ENCODE results near the gene G2E3.
A peak's percentile ranks its signal among the peaks of the same experiment; 100 is the strongest.
"Not testable (repeated sequence)": the region's sequence is repeated elsewhere in the genome, so short reads cannot be mapped to it uniquely, and the experiment has no call there.

G2E3 gene

DNA sequence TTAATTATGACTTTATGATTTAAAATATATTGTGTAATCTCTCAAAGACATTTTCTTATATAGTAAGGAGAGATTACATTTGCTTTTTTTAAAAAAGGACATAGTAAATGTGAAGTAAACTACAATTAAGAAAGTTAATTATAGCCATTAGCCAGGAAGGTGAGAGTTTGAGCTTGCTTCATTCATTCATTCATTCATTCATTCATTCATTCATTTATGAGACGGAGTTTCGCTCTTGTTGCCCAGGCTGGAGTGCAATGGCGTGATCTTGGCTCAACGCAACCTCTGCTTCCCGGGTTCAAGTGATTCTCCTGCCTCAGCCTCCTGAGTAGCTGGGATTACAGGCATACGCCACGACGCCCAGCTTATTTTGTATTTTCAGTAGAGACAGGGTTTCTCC, 45.7 kb downstream of the G2E3 start:
- not testable (repeated sequence) for DNase-seq (ENCODE audit: low read depth)

DNA sequence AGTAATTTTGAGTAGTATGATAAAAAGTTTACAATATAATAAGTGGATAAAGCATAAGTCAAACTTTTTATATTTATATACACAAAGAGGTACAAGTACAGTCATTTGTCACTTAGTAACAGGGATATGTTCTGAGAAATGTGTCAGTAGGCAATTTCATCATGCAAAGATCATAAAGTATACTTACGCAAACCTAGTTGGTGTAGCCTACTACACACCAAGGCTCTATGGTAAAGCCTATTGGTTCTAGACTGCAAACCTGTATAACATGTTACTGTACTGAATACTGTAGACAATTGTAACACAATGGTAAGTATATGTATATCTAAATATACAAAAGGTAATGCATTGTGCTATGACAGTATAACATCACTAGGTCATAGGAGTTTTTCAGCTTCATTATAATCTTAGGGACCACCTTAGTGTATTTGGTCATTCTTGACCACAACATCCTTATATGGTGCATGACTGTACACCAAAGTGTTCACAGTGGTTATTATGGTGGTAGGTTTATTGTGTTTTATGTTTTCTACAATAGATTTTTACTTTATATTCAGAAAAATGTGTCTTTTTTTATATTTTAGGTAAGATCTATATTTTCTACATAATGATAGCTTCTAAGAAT, 48.3 kb downstream of the G2E3 start:
- DNase-seq (ENCODE audit: low read depth) = no peak

DNA sequence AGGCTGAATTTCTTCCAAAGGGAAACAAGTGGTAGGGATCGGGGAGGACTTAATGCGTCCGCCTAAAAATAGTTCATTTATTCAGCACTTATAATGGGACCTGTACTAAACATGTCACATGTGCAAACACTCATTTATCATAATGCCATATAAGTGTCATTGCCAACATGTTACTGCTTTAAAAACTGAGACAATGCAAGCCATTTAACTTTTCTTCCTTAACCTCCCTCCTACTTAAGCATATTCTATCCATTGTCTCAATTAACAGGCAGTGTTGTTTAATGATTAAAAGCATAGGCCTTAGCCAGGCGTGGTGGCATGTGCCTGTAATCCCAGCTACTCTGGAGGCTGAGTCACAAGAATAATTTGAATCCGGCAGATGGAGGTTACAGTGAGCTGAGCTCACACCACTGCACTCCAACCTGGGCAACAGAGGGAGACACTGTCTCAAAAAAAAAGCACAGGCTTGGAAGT, 49.6 kb downstream of the G2E3 start:
- no peak for DNase-seq (ENCODE audit: low read depth)

DNA sequence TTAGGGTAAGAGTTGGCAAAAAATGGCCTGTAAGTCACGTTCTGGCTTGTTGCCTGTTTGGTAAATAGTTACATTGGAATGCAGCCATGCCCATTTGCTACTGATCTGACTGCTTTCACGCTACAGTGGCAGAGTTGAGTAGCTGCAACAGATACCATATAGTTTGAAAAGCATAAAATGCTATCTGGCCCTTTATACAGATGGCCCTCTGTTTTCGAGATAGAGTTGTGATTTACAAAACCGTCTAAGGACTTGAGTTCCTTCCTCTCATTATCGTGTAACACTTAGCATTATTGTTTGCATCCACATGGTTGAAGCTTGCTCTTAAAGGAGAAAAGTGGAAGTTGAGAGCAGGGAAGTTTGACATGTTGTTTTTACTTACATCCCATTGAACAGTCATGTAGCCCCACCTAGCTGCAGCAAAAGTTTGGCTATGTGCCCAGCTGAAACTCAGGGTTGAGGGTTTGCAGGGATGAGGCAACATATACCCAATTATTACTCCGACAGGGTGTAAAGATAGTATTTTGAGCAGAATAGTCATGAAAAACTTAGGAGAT, 51.9 kb downstream of the G2E3 start:
- DNase-seq (ENCODE audit: low read depth) = no peak

DNA sequence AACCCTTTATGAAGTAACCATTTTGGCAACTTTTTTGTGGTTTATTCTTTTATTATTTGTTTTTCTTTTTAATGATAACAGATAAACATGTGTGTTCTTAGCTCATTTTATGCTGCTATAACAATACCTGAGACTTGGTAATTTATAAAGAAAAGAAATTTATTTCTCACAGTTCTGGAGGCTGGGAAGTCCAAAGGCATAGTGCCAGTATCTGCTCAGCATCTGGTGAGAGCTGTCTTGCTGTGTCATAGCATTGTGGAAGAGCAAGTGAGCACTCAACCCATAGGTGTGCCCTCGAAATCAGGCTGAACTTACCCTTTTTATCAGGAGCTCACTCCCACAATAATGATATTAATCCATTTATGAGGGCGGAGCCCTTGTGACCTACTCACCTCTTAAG, 55.2 kb downstream of the G2E3 start:
- no peak for DNase-seq (ENCODE audit: low read depth)

DNA sequence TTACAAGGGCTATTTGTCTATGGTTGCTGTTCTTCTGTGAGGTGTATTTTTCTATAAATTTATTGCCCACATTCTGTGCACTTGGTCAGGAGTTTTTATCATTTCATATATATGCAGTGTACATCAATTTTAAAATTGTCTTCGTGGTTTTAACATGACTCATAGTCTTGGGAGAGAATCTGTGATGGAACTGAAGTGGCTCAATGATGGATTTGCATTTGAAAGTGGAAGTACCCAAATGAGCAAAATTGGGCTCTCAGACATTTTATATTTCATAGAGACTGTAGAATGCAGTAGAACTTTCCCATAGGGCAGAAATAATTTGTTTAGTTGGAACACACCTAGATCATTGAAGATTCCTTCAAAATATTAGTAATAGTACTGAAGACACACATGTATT, 61.2 kb downstream of the G2E3 start:
- DNase-seq (ENCODE audit: low read depth) = no peak

DNA sequence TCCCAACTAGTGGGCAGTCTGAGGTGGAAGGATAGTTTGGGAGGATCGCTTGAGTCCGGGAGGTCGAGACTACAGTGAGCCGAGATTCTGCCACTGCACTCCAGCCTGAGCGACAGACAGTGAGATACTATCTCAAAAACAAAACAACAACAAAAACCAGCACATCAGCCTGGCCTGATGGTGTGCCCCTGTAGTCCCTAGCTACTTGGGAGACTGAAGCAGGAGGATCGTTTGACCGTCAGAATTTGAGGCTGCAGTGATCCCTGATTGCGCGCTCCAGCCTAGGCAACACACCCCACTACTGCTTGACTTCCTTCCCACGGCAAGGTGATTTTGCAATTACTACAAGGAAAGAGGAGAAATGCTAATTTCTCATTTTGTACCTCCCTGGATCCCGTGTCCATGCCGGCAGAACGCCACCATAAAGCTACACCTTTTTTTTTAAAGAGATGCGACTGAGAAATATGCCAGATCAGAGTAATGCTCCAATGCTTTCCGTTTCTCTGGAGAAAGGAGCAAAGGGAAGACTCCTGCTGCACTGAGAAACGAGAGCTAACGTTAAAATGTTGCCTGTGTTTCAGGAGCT, 62.5 kb downstream of the G2E3 start:
- DNase-seq (ENCODE audit: low read depth) = no peak

DNA sequence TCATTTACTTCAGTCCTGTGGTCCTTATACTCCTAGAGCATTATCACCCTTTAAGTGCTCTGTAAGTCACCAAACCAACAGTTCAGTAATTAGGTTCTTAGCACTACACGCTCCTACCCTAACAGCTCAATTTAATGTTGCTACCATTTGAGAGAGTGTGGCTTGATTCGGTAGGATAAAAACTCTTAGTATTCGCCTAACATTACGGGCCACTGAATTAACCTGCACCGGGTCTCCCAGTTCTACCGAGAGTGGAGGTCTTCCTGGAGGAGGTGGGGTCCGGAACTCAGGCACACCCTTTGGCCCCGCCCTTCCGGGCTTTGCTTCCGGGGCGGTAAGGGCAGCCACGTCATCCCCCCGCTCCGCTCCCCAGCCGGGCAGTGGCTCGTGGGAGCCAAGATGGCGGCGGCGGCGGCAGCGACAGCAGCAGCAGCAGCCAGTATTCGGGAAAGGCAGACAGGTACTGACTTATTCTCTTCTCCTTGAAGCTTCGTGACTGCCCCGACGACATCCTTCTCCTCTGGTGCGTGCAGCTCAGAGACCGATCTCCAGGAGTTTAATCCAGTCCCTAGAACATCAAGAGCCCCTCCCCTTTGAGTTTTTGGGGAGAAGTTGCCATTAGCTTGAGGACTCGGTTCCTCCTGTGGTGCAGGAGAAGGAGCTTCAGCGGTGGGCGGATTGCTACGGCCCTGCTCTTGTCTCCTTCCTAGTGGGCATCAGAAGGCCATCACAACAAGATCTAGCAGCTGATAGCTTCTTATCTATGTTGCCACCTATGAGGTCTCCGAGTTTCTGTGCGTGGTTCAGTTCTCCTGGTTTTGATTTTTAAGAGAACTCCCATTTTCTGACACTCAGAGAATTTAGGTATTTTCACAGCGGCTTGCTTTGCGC, 63.2 kb downstream of the G2E3 start, which contains the start of gene SCFD1:
Gene SCFD1 (plus strand): TSS at position 380 of the 891 bp plus-strand sequence. CDS start 20 bp downstream, at position 400.
- DNase-seq (ENCODE audit: low read depth) = no peak

DNA sequence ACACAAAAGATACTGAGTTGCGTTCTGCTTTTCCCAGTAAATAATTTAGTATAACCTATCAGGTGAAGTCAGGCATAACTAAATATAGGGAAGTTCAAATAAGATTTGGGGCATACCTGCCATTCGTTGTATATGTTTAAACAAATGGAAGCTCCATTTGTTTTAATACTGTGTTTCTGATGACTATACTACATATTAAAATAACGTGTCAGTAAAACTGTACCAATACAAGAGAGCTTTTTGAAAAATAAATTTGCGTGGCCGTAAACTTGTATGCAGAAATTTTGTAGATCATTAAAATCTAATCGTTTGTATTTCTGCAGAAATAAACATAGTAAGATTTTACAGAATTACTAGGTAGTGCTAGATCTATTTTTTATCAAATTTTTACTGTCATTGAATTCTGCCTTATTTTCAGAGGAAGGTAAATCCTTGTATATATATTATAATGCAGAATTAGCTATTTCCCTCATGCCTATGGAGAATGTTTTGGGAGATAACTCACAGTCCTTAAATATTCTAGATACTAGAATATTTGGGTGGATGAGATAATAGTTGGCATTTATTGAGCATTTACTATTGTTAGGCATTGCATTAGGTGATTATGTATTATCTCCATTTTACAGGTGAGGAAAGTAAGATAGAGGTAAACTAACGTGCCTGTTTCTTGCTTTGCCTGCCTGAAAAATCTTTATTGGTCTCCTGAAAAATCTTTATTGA, 64.6 kb downstream of the G2E3 start:
- no peak for DNase-seq (ENCODE audit: low read depth)

DNA sequence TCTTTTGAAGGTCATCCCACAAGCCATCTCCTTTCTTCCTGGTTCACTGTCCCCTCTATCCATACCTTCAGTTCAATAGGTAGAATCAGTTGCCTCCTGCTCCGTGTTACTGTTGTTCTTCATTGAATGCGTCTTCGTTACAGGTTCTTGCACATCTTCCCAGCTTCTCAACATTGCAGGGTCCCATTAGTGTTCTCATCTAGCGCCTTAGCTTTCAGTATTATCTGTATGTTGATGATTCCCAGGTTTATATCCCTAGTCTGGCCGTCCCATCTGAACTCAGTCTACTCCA, 65.1 kb downstream of the G2E3 start:
- DNase-seq (ENCODE audit: low read depth) = no peak

DNA sequence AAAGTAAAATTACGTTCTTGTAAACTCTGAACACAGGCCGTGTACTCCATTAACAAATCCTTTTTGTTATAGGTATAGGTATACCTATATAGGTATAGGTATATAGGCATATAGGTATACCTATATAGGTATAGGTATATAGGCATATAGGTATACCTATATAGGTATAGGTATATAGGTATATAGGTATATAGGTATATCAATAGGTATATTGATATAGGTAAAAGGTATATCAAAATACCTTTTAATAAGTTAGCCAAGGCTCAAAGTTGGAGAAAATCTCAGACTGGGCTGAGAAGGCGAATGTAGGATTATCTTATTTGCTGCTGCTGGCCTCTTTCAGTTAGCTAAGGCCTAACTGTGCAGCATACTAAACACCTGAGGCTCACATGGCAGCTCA, 66.6 kb downstream of the G2E3 start:
- no peak for DNase-seq (ENCODE audit: low read depth)

DNA sequence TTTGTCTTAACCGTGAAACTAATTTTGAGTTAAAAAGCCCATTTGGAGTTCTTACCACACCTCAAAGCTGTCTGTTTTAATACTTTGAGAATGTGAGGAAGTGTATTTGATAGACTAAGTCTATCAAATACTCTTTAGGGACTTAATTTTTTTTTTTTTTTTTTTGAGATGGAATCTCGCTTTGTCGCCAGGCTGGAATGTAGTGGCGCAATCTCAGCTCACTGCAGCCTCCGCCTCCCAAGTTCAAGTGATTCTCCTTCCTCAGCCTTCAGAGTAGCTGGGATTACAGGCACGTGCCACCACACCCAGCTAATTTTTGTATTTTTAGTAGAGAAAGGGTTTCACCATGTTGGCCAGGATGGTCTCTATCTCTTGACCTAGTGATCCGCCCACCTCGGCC, 70.5 kb downstream of the G2E3 start:
- not testable (repeated sequence) for DNase-seq (ENCODE audit: low read depth)

DNA sequence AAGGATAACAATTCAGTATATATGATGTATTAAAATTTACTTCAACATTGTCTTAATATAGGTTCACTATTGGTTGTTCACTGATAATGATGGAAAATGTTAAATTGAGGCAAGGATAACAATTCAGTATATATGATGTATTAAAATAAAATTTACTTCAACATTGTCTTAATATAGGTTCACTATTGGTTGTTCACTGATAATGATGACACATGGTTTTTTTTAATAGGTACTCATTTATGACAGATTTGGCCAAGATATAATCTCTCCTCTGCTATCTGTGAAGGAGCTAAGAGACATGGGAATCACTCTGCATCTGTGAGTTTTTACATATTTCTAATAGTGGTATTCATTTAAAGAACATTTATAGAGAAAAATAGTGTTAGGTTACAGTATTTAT, 71.3 kb downstream of the G2E3 start:
- DNase-seq (ENCODE audit: low read depth) = no peak

DNA sequence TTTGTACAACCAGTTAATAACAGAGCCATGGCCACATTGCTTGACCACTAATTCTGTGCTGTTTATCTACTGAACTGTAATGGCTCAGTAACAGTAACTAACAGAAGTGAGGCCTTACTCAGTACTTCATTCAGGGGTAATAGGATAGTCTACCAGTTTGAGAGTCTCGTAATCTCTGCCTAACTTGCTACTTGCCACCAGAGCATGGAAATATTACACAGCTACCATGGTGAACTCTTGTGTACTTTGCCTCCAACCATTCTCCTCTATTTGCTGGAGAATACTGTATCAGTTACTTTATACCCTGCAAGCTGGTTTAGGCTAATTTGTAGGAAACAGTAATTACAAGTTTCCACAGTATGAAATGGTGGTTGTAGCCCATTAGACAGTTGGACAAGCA, 73.8 kb downstream of the G2E3 start:
- no peak for DNase-seq (ENCODE audit: low read depth)

DNA sequence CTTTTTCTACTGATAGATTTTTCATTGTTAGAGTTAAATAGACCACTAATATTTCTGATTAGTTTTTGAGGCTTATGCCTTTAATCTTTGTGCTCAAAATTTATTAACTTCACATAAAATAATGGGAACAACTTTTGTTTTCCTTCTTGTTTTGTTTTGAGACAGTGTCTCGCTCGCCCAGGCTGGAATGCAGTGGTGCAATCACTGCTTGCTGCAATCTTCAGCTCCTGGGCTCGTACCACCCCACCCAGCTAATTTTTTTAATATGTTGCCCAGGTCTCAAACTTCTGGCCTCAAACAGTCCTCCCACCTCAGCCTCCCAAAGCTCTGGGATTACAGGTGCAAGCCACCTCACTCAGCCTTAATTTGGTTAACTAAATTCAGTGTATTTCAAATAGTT, 80.0 kb downstream of the G2E3 start:
- DNase-seq (ENCODE audit: low read depth) = no peak

DNA sequence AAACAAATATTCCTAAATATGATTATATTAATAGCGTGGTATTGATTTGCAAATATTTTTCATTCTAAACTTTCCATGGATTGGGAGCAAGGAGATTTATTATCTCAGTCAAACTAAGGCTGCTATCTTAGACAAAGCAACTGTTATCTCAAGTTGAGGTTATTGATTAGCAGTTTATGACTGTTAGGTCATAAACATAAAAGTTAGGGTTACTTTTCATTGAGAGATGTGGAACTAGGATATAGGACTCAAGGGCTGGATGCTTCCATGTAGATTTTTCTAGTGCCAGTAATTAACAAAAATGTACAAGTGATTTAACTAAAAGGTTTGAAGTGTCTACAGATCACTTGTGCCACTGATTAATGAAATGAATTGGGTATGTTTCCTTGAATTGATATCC, 82.2 kb downstream of the G2E3 start:
- DNase-seq (ENCODE audit: low read depth) = no peak

DNA sequence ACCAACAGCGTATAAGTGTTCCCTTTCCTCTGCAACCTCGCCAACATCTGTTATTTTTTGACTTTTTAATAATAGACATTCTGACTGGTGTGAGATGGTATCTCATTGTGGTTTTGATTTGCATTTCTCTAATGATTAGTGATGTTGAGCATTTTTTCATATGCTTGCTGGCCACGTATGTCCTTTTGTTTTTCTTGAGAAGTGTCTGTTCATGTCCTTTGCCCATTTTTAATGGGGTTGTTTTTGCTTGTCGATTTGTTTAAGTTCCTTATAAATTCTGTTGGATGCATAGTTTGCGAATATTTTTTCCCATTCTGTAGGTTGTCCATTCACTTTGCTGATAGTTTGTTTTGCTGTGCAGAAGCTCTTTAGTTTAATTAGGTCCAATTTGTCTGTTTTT, 85.5 kb downstream of the G2E3 start:
- DNase-seq (ENCODE audit: low read depth) = not testable (repeated sequence)

DNA sequence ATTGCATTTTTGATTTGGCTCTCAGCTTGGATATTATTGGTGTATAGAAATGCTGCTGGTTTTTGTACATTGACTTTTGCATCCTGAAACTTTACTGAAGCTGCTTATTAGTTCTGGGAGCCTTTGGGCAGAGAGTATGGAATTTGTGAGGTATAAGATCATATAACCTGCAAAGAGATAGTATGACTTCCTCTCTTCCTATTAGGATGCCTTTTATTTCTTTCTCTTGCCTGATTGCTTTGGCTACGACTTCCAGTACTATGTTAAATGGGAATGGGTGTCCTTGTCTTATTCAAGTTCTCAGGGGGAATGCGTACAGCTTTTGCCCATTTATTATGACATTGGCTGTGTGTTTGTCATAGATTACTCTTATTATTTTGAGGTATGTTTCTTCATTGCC, 86.6 kb downstream of the G2E3 start:
- no peak for DNase-seq (ENCODE audit: low read depth)

DNA sequence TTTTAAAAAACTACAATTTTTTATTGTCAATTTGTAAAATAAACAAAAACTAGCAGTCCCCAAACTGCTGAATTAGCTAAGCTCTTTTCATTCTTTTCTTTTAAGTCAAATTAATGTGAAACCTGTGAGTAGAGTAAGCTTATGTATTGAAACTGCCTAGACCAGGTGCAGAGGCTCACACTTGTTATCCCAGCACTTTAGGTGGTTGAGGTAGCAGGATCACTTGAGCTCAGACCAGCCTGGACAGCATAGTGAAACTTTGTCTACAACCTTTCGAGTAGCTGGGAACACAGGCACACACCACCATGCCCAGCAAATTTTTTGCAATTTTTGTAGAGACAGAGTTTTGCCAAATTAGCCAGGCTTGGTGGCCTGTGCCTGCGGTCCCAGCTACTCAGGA, 89.5 kb downstream of the G2E3 start:
- DNase-seq (ENCODE audit: low read depth) = no peak

DNA sequence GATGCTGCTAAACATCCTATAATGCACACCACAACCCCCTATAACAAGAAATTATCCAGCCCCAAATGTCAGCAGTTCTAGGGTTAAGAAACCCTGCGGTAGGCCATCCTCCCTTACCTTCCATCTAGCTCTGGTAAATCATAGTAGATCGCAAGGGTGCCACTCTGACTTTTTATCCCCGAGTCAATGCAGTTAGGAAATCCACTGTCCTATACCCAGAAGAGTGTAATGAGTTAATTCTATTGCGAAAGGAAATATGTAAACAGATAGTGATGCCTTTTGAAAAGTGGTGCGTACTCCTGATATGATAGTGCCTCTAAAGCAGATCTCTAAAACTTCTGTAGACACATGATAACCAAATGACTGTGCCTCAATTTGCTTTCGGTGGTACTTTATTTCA, 93.0 kb downstream of the G2E3 start:
- no peak for DNase-seq (ENCODE audit: low read depth)

DNA sequence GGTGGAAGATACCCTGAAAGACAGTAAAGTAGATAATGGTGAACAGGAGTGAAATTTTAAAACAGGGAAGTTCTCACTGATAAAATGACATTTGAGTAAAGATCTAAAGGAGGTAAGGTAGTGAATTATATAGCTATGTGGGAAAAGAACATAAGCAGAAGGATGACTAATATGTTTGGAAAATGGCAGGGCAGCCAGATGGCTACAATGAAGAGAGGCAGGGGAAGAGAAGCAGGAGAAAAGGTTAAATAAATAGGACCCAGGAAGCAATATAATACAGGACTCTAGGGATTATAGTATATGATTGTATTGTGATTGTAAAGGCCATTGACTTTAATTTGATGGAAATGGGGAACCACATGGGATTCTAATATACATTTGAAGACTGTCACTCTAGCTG, 96.2 kb downstream of the G2E3 start:
- peak; percentile 10 for DNase-seq (ENCODE audit: low read depth)

DNA sequence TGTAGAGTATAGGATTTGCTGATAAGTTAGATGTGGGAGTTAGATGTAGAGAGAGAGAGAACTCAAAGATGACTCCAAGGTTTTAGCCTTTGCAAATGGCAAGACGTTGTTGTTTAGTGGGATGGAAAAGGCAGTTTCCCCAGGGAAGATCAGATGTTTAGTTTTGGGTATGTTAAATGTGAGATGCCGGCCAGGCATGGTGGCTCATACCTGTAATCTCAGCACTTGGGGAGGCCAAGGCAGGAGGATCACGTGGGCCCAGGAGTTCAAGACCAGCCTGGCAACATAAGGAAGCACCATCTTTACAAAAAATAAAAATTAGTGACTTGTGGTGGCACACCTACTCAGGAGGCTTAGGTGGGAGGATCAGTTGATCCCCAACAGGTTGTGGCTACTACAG, 96.7 kb downstream of the G2E3 start:
- no peak for DNase-seq (ENCODE audit: low read depth)
